ENCODE measurements around the gene STAG1. TPM values are rescaled to one million over a fixed set of nuclear protein-coding genes. Genes with fewer than 3 reads are reported as not detected.
"Not testable (repeated sequence)": the region's sequence is repeated elsewhere in the genome, so short reads cannot be mapped to it uniquely, and the experiment has no call there.

STAG1 gene
- total and polyA plus RNA-seq, 8 donors = 29.6 to 52.7 (median 44.1) TPM

DNA sequence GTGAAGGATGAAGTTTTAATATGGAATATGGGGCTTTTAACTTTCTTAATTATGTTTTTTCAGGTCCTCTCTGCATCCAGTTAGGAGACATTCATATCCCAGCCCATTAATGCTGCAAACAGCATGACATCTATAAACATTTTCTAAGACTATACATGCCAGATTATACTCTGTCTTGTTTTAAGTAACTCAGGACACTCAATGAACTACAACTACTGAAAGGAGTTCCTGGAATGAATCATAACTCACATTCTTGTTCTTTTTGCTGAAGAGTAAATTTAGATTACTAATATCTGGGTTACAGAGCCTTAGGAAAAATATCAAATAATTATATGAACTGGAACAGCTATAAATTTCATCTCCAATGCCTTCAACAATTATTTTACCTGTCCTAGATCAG is 167.4 kb downstream of the STAG1 start:
- no peak for ATAC-seq
- DNase-seq = no peak
- intact Hi-C loops (cut with DNase I) = no loop called here
- no peaks in the 10 kb centered on the region for H3K9me3 ChIP-seq
- no peaks in the 10 kb centered on the region for H3K36me3 ChIP-seq
- TF ChIP-seq, protein P1, sequence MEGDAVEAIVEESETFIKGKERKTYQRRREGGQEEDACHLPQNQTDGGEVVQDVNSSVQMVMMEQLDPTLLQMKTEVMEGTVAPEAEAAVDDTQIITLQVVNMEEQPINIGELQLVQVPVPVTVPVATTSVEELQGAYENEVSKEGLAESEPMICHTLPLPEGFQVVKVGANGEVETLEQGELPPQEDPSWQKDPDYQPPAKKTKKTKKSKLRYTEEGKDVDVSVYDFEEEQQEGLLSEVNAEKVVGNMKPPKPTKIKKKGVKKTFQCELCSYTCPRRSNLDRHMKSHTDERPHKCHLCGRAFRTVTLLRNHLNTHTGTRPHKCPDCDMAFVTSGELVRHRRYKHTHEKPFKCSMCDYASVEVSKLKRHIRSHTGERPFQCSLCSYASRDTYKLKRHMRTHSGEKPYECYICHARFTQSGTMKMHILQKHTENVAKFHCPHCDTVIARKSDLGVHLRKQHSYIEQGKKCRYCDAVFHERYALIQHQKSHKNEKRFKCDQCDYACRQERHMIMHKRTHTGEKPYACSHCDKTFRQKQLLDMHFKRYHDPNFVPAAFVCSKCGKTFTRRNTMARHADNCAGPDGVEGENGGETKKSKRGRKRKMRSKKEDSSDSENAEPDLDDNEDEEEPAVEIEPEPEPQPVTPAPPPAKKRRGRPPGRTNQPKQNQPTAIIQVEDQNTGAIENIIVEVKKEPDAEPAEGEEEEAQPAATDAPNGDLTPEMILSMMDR (IDR thresholded peaks at IDR 0.05) = no peak
- no peak overlapping the region for H3K4me3 ChIP-seq
- H3K4me1 ChIP-seq = no peaks in the 10 kb centered on the region
- no peak overlapping the region for H3K27ac ChIP-seq
- H3K27me3 ChIP-seq = no peaks in the 10 kb centered on the region

DNA sequence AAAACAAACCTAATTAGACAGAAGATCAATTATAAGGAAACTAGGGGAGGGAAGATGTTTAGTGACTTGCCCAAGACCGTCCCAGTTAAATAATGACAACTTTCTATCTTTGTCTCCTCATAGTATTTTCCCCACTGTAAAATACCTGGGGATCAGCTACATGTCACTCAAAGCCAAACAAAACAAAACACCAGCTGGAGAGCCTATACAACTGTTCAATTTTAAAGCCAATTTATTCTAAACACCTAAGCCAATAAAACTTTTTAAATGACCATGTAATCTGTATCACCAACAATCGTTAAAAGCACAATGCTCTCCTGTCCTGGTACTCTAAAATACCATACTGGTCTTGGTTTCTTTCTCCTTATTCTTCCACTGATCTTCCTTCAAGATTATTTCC is 168.4 kb downstream of the STAG1 start:
- ATAC-seq (no peak), DNase-seq (no peak)
- Histone ChIP-seq H3K4me1 (no peaks in the 10 kb centered on the region), H3K36me3 (no peaks in the 10 kb centered on the region), H3K27me3 (no peaks in the 10 kb centered on the region), H3K27ac (no peak overlapping the region), H3K9me3 (no peaks in the 10 kb centered on the region), H3K4me3 (no peak overlapping the region)
- intact Hi-C loops (cut with DNase I) = no loop called here
- TF ChIP-seq, protein P1 (IDR thresholded peaks at IDR 0.05) = no peak

DNA sequence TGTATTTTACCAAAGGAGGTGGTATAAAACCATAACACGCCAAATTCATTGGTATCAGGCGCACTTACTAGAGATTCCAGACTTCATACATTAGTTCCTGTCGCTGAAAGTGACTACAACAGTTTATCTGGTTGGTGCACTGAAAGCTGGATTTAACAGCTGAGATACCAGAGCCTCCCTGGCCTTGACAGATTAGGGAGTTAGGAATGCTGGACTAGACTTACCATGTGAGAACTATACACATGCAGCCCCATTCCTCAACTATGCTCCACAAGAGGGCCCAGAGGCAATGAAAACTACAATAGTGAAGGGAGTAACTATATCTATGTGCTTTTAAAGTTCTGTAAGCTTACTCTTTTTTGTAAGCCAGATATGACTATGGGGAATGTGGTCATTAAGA is 174.4 kb downstream of the STAG1 start:
- intact Hi-C loops (cut with DNase I) = no loop called here
- no peaks in the 10 kb centered on the region for H3K27me3 ChIP-seq
- H3K4me3 ChIP-seq = no peak overlapping the region
- no peaks in the 10 kb centered on the region for H3K4me1 ChIP-seq
- no peaks in the 10 kb centered on the region for H3K9me3 ChIP-seq
- DNase-seq = no peak
- no peak overlapping the region for H3K27ac ChIP-seq
- TF ChIP-seq, protein P1 (IDR thresholded peaks at IDR 0.05) = no peak
- H3K36me3 ChIP-seq = peaks cover 0 to 5% of the 10 kb centered on the region in 2 donors
- no peak for ATAC-seq

DNA sequence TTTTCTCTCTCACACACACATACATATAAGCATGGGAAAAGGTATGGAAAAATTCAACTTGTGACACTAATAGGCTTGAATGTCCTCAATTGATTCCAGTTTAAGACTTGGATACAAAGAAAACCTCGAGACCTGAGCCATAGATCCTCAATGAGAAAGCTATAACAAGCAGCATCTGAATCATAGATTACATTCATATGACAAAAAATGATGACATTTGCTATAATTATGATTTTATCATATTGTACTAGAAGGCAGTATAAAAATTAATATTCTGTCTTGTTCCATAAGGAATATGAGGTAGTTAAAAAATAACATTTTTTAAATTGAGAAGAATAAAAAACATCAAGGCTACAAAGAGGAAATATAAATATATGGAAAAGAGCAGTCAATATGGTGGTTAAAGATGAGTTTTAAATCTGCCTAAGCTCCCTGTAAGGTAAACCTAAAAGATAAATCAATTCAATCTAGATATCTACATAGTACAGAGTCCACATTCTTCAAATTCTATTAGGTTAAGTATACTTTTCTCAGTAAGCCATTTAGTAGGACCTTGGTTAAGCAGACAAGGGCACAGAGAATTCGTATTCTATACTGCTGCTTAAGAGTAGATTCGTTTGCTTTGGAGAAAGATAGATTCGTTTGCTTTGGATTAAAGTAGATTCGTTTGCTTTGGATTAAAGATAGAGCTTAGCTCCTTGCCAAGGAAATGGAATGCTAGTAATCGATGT is 175.7 kb downstream of the STAG1 start:
- ATAC-seq (no peak), DNase-seq (no peak)
- Histone ChIP-seq H3K36me3 (peaks cover 0 to 5% of the 10 kb centered on the region in 2 donors), H3K9me3 (no peaks in the 10 kb centered on the region), H3K4me1 (no peaks in the 10 kb centered on the region), H3K4me3 (no peak overlapping the region), H3K27ac (no peak overlapping the region), H3K27me3 (no peaks in the 10 kb centered on the region)
- intact Hi-C loops (cut with DNase I) = no loop called here
- TF ChIP-seq, protein P1 (IDR thresholded peaks at IDR 0.05) = no peak

DNA sequence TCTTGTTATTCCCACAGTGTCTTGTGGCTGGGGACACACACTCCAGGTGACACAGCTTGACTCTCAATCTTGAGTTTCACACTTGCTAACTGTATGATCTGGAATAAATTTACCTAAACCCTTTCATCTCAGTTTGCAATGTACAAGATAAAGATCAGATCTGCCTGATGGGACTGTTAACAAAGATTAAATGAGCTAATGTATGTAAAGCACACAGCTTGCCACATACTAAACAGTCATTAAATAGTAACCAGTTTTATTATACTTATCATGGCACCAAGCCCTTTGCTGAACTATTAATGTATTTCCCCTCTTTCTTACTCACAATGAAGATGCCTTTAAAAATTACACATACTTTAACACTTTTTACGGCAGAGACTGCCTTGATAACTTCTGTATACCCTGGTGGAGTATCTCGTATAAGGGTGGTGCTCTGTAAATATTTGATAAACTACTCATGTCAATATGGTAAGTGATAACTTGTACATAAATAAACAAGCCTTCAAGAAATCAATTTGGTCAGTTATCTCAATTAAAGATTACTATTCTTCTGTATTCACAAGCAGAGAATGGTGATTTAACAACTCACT is 184.5 kb downstream of the STAG1 start:
- intact Hi-C loops (cut with DNase I) = no loop called here
- ATAC-seq = no peak
- TF ChIP-seq, protein P1 (IDR thresholded peaks at IDR 0.05) = no peak
- no peaks in the 10 kb centered on the region for H3K36me3 ChIP-seq
- H3K4me1 ChIP-seq = no peaks in the 10 kb centered on the region
- H3K9me3 ChIP-seq = no peaks in the 10 kb centered on the region
- H3K4me3 ChIP-seq = no peak overlapping the region
- no peak for DNase-seq
- H3K27me3 ChIP-seq = no peaks in the 10 kb centered on the region
- no peak overlapping the region for H3K27ac ChIP-seq

DNA sequence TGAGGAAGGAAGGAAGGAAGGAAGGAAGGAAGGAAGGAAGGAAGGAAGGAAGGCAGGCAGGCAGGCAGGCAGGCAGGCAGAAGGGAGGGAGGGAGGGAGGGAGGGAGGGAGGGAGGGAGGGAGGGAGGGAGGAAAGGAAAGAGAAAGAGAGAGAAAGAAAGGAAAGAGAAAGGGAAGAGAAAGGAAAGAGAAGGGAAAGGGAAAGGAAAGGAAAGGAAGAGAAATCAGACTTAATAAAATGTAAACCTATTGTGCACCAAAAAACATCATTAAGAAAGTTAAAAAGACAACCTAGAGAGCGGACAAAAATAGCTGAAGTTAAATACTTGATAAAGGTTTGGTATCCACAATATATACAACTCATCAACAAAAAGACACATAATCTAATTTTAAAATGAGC is 187.2 kb downstream of the STAG1 start:
- H3K36me3 ChIP-seq; H3K4me1 ChIP-seq; H3K27me3 ChIP-seq; ATAC-seq; H3K27ac ChIP-seq; H3K4me3 ChIP-seq; DNase-seq; intact Hi-C loops (cut with DNase I); H3K9me3 ChIP-seq: not testable (repeated sequence)
